Renal cortex interstitium (tissue), 11 donors: Measurements from ENCODE around the gene ARID4B. TPM values are rescaled to one million over a fixed set of nuclear protein-coding genes. Genes with fewer than 3 reads are reported as not detected.
A peak's percentile ranks its signal among the peaks of the same experiment; 100 is the strongest.

Experiments
- DNase-seq, 11 donors: peaks; one replicate each; pipeline ENCODE4 v3.0.0-alpha.2; 2013; ENCODE audit warnings: low read depth in 9 of 11, low spot score in 4 of 11; ENCODE audit errors: extremely low read depth in 1 of 11
- polyA plus RNA-seq, 3 donors: library from polyadenylated mRNA; unstranded; fragments of 120-200 nt; gene quantifications; one replicate each; pipeline ENCODE4 v1.2.1, GENCODE V29; 2013; ENCODE audit not compliant: insufficient read length in 3 of 3

The ARID4B gene
- polyA plus RNA-seq, 3 donors = 45.7 to 60.4 (median 51.2) TPM

DNA sequence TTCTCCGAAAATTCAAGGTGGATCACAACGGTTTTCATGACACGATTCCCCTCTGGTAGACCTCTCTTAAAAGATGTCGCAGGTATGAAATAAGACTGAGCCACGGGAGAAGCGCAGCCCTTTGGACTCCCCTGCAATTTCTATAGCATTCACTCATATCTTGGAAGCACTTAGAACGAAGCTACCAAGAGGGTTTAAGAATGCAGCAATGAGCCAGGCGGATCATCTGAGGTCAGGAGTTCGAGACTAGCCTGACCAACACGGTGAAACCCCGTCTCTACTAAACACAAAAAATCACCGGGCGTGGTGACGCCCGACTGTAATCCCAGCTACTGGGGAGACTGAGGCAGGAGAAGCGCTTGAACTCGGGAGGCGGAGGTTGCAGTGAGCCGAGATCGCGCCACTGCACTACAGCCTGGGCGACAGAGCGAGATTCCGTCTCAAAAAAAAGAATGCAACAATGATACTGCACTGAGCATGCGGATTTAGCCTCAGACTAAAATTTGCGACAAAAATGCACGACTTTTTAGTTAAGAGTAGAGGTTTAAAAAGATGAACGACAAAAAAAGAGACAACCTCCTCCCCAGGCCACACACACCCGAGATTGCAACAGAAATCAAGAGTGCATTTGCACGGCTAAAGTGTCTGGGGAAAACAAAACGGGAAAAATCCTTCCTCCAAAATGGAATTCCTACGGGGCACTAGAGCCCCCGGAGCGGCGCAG is 200.1 kb downstream of the ARID4B start:
- peak in 4 of 11 donors; percentile 8 to 39 (median 22) for DNase-seq

DNA sequence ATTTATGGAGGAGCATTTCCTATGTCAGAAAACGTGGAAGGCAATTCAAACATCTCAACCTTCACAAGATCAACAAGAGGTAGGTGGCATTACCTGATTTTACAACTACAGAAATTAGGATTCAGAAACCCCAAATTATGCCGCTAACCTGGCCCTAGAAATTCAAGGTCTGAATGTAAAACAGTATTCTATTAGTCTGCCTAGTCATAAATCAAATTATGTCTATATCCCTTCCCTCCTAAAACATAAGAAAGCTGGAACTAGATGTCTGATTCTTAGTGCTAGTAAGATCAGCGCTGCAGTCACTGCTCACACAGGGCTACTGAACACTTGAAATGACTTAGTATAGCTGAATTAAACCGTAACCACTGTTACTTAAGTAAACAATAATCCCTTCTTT is 200.8 kb downstream of the ARID4B start:
- peak in 1 of 11 donors; percentile 1 for DNase-seq

DNA sequence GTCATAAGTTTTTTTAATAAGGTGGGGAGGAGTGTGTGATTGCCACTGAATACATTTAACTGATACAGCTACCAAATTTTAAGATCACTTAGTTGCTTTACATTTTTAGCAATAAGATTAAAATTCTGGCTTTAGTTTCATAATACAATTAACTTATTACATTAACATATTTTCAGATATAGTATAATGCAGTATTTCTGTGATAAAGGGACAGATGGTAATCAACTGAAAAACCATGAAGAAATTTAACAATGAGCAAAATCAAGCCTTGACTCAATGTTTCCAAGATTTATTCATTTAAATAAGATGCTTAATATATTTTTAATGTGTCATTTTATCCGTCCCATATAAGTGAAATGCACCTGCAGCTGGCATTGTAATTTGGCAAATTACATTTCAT is 203.3 kb downstream of the ARID4B start:
- no peak for DNase-seq

DNA sequence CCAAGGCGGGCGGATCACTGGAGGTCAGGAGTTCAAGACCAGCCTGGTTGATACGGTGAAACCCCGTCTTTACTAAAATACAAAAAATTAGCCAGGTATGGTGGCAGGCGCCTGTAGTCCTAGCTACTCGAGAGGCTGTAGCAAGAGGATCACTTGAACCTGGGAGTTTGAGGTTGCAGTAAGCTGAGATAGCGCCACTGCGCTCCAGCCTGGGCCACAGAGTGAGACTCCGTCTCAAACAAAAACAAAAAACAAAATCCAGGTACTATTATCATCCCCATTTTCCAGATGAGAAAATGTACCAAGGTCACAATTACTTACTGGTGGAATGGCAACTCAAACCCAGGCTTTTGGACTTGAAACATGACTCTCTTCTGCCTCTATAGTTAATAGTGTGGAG is 203.9 kb downstream of the ARID4B start:
- DNase-seq = no peak

DNA sequence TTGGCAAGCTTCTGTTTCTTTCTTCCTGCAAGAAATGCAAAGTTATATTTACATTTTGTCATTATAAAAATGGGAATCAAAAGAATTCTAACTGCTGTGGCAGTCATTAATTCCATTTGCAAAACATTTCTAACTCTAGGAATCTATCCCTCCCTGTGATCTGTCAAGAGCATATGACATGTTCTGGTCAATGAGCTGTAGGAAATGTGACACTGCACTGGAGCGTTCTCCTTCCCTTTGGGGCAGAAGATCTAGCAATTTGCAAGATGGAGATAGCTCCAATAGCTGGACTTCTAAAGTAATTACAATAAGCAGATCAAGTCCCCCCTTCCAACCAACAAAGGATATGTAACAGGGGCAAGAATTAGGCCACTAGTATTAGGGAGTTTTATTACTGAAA is 205.6 kb downstream of the ARID4B start:
- no peak for DNase-seq

Other genes with a start within 250 kb of the ARID4B start
- 100 to 1,000 TPM; 203 to 239 (median 212) TPM for gene TOMM20, start 199.3 kb downstream of the ARID4B start, polyA plus RNA-seq
- 10 to 100 TPM; 69.7 to 86.9 (median 76.8) TPM for gene RBM34, start 166.9 kb downstream of the ARID4B start, polyA plus RNA-seq
- 10 to 100 TPM; 49.0 to 65.2 (median 55.4) TPM for gene GGPS1, start 391 bp upstream of the ARID4B start, polyA plus RNA-seq
- 10 to 100 TPM; 39.9 to 57.7 (median 55.4) TPM for gene TBCE, start 39.2 kb upstream of the ARID4B start, polyA plus RNA-seq
- 10 to 100 TPM; 18.8 to 27.2 (median 26.4) TPM for gene B3GALNT2, start 176.3 kb upstream of the ARID4B start, polyA plus RNA-seq